ENCODE data around the gene CARD6.

DNA sequence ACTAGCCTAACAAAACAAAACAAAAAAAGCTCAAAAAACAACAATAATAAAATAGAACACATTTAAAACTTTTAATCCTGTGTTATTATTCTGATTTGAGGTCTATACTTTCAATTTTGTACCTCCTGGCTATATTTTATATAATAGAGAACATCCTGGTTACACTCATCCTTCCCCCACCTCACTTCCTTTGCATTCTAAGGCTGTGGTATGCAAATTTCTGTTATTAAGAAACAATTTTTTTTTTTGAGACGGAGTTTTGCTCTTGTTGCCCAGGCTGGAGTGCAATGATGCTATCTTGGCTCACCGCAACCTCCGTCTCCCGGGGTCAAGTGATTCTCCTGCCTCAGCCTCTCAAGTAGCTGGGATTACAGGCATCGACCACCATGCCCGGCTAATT is 3.1 kb upstream of the CARD6 start:
- TF ChIP-seq BRCA1 (IDR thresholded peaks at IDR 0.05; ENCODE audit: low read depth, low read length) (no peak), CREB1 (IDR thresholded peaks at IDR 0.05; ENCODE audit: low read depth) (no peak)
- TF ChIP-seq, protein P1, sequence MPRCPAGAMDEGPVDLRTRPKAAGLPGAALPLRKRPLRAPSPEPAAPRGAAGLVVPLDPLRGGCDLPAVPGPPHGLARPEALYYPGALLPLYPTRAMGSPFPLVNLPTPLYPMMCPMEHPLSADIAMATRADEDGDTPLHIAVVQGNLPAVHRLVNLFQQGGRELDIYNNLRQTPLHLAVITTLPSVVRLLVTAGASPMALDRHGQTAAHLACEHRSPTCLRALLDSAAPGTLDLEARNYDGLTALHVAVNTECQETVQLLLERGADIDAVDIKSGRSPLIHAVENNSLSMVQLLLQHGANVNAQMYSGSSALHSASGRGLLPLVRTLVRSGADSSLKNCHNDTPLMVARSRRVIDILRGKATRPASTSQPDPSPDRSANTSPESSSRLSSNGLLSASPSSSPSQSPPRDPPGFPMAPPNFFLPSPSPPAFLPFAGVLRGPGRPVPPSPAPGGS (IDR thresholded peaks at IDR 0.05; ENCODE audit: borderline replicate concordance, insufficient read depth, low read depth, low read length, poor library complexity, severe bottlenecking) = no peak

Data from GM12878 (cell line).